Neural cell (in vitro differentiated cells): ENCODE data around the gene LRRC1.

Source experiments
- EZH2 ChIP-seq: fragments of 200-600, 300-800 bp; shearing (Covaris generic), sonication (generic); IDR thresholded peaks from 2 replicates; pipeline ENCODE4 v1.6.1; 2014; ENCODE audit warnings: antibody characterized with exemption, low read length, borderline replicate concordance, mild to moderate bottlenecking; ENCODE audit not compliant: insufficient read depth, poor library complexity, severe bottlenecking
- MXI1 ChIP-seq: fragments of 450-650 bp; conservative IDR thresholded peaks from 2 replicates; pipeline ENCODE4 v1.6.1; 2014; ENCODE audit warnings: antibody characterized with exemption, mild to moderate bottlenecking; ENCODE audit not compliant: poor library complexity, severe bottlenecking
- POLR2AphosphoS5 ChIP-seq: IDR thresholded peaks from 2 replicates; pipeline ENCODE4 v1.6.1; 2012
- RAD21 ChIP-seq: fragments of 450-650 bp; conservative IDR thresholded peaks from 2 replicates; pipeline ENCODE4 v1.6.1; 2014; ENCODE audit warnings: antibody characterized with exemption, mild to moderate bottlenecking, moderate library complexity
- SMC3 ChIP-seq: fragments of 450-650 bp; conservative IDR thresholded peaks from 2 replicates; pipeline ENCODE4 v1.6.1; 2014; ENCODE audit warnings: antibody characterized with exemption, mild to moderate bottlenecking, moderate library complexity; ENCODE audit not compliant: poor library complexity
- TF ChIP-seq, protein P1 (sequence below): fragments of 450-650 bp; IDR thresholded peaks from 2 replicates; pipeline ENCODE4 v1.5.1; 2014; ENCODE audit warnings: antibody characterized with exemption, mild to moderate bottlenecking, moderate library complexity; ENCODE audit not compliant: poor library complexity, severe bottlenecking
- TF ChIP-seq, protein P2 (sequence below): IDR thresholded peaks from 2 replicates; pipeline ENCODE4 v1.6.1; 2012; ENCODE audit warnings: borderline replicate concordance

DNA sequence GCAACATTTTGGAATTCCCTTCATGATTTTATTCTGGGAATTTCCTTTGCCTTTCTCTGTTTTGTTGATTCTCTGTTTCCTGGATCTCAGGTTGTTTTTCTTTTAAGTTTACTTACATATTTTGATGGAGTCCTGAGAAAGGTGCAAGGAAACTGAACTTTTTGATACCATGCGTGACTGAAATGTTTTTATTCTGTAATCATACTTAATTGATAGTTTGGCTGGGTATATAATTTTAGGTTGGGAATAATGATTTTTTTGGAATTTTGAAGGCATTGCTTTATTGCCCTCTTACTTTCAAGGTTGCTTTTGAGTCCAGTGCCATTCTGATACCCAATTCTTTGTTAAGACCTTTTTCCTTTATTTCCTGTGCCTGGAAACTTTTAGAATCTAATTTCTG, 45.2 kb downstream of the LRRC1 start:
- TF ChIP-seq EZH2 (no peak), POLR2AphosphoS5 (no peak), SMC3 (no peak), MXI1 (no peak), RAD21 (no peak)
- TF ChIP-seq, protein P1, sequence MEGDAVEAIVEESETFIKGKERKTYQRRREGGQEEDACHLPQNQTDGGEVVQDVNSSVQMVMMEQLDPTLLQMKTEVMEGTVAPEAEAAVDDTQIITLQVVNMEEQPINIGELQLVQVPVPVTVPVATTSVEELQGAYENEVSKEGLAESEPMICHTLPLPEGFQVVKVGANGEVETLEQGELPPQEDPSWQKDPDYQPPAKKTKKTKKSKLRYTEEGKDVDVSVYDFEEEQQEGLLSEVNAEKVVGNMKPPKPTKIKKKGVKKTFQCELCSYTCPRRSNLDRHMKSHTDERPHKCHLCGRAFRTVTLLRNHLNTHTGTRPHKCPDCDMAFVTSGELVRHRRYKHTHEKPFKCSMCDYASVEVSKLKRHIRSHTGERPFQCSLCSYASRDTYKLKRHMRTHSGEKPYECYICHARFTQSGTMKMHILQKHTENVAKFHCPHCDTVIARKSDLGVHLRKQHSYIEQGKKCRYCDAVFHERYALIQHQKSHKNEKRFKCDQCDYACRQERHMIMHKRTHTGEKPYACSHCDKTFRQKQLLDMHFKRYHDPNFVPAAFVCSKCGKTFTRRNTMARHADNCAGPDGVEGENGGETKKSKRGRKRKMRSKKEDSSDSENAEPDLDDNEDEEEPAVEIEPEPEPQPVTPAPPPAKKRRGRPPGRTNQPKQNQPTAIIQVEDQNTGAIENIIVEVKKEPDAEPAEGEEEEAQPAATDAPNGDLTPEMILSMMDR = no peak
- TF ChIP-seq, protein P2, sequence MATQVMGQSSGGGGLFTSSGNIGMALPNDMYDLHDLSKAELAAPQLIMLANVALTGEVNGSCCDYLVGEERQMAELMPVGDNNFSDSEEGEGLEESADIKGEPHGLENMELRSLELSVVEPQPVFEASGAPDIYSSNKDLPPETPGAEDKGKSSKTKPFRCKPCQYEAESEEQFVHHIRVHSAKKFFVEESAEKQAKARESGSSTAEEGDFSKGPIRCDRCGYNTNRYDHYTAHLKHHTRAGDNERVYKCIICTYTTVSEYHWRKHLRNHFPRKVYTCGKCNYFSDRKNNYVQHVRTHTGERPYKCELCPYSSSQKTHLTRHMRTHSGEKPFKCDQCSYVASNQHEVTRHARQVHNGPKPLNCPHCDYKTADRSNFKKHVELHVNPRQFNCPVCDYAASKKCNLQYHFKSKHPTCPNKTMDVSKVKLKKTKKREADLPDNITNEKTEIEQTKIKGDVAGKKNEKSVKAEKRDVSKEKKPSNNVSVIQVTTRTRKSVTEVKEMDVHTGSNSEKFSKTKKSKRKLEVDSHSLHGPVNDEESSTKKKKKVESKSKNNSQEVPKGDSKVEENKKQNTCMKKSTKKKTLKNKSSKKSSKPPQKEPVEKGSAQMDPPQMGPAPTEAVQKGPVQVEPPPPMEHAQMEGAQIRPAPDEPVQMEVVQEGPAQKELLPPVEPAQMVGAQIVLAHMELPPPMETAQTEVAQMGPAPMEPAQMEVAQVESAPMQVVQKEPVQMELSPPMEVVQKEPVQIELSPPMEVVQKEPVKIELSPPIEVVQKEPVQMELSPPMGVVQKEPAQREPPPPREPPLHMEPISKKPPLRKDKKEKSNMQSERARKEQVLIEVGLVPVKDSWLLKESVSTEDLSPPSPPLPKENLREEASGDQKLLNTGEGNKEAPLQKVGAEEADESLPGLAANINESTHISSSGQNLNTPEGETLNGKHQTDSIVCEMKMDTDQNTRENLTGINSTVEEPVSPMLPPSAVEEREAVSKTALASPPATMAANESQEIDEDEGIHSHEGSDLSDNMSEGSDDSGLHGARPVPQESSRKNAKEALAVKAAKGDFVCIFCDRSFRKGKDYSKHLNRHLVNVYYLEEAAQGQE = no peak
